Gastroesophageal sphincter (tissue), 4 donors: ENCODE data around the gene KCTD17. TPM values are rescaled to one million over a fixed set of nuclear protein-coding genes. Genes with fewer than 3 reads are reported as not detected.

ENCODE experiments used
- ATAC-seq: fragments of 150-250 bp; one replicate; pipeline ENCODE4 v1.9.1; 2016; ENCODE audit warnings: mild to moderate bottlenecking, moderate library complexity
- H3K27ac ChIP-seq, 4 donors: fragments of 200-600 bp; sonication (generic) in 3 of 4; 1 replicate in 3 of 4; 2 replicates in 1 of 4; pipeline ENCODE4 v1.5.1; 2016 to 2019
- H3K27me3 ChIP-seq: fragments of 200-600 bp; sonication (generic); one replicate; pipeline ENCODE4 v1.5.1; 2019
- H3K36me3 ChIP-seq, 2 donors: fragments of 200-600 bp; sonication (generic); one replicate each; pipeline ENCODE4 v1.5.1; 2019; ENCODE audit warnings: control low read depth in 1 of 2
- H3K4me1 ChIP-seq, 3 donors: fragments of 200-600 bp; sonication (generic); 1 replicate in 2 of 3; 2 replicates in 1 of 3; pipeline ENCODE4 v1.5.1; 2016 to 2019; ENCODE audit warnings: control low read depth in 2 of 3
- H3K4me3 ChIP-seq, 2 donors: fragments of 200-600 bp; sonication (generic); one replicate each; pipeline ENCODE4 v1.5.1; 2019; ENCODE audit warnings: mild to moderate bottlenecking in 1 of 2, moderate library complexity in 1 of 2
- H3K9me3 ChIP-seq, 3 donors: fragments of 200-600 bp; sonication (generic); one replicate each; pipeline ENCODE4 v1.5.1; 2017 to 2019; ENCODE audit warnings: control low read depth in 2 of 3
- EP300 ChIP-seq: sonication (generic); formaldehyde crosslinking; IDR thresholded peaks from one replicate; pipeline ENCODE4 v1.6.1; 2017; ENCODE audit warnings: antibody characterized with exemption, mild to moderate bottlenecking
- POLR2A ChIP-seq, 2 donors: fragments of 450-650 bp; IDR thresholded peaks; one replicate each; pipeline ENCODE4 v1.6.1; 2017; ENCODE audit warnings: antibody characterized with exemption in 2 of 2, mild to moderate bottlenecking in 2 of 2, moderate library complexity in 1 of 2
- POLR2AphosphoS5 ChIP-seq: sonication (generic); formaldehyde crosslinking; IDR thresholded peaks from one replicate; pipeline ENCODE4 v1.6.1; 2017; ENCODE audit warnings: antibody characterized with exemption
- WGBS, 2 donors: methylation state at CpG; one replicate each; pipeline ENCODE4 v1.1.5; 2018; ENCODE audit warnings: low coverage in 1 of 2; 5-methylcytosine and 5-hydroxymethylcytosine counted together
- total RNA-seq, 4 donors: library from RNA; depleted of rRNA; stranded (reverse); fragments of >200 nt; gene quantifications; one replicate each; pipeline ENCODE4 v1.1.0, GENCODE V29; 2016
- TF ChIP-seq, protein P1 (sequence below), 4 experiments: fragments of 200-600 bp in 2 of 4; fragments of 450-650 bp in 2 of 4; sonication (generic) in 1 of 4; IDR thresholded peaks; one replicate each; pipeline ENCODE4 v1.5.1; 2017 to 2019; ENCODE audit warnings: antibody characterized with exemption in 4 of 4, mild to moderate bottlenecking in 2 of 4, moderate library complexity in 2 of 4

The KCTD17 gene
- total RNA-seq, 4 donors from 2014 or later = 23.3 to 33.2 (median 29.3) TPM

DNA sequence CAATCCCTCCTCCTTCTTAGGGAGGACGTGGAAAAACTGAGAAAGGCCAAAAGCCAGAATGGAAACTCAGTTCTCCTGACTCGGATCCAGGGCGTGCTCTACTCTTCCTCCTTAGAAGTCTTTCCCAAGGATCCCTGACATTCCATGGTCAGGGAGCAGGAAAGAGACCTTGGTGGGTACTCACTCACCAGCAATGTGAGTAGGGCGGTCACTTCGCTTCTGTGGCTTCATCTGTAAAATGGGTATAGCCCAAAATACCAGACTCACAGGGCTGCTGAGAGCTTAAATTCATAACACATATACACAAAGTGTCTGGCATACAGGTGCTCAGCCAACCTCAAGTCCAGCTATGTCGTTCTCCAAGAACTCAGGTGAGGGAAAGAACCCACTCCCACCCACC, 629 bp upstream of the KCTD17 start:
- TF ChIP-seq, protein P1, sequence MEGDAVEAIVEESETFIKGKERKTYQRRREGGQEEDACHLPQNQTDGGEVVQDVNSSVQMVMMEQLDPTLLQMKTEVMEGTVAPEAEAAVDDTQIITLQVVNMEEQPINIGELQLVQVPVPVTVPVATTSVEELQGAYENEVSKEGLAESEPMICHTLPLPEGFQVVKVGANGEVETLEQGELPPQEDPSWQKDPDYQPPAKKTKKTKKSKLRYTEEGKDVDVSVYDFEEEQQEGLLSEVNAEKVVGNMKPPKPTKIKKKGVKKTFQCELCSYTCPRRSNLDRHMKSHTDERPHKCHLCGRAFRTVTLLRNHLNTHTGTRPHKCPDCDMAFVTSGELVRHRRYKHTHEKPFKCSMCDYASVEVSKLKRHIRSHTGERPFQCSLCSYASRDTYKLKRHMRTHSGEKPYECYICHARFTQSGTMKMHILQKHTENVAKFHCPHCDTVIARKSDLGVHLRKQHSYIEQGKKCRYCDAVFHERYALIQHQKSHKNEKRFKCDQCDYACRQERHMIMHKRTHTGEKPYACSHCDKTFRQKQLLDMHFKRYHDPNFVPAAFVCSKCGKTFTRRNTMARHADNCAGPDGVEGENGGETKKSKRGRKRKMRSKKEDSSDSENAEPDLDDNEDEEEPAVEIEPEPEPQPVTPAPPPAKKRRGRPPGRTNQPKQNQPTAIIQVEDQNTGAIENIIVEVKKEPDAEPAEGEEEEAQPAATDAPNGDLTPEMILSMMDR (IDR thresholded peaks at IDR 0.05) = no peak
- TF ChIP-seq POLR2A (IDR thresholded peaks at IDR 0.05) (no peak), POLR2AphosphoS5 (no peak), EP300 (no peak)
- peak overlapping the region in 3 of 4 donors; percentile 11 to 65 (median 27) for H3K27ac ChIP-seq
- WGBS, 2 donors = 35 to 100% methylated on average over 2 to 3 of the region's 6 CpGs
- peaks cover 0 to 33% (median 9%) of the 10 kb centered on the region in 3 donors for H3K4me1 ChIP-seq
- no peaks in the 10 kb centered on the region for H3K27me3 ChIP-seq
- no peaks in the 10 kb centered on the region for H3K9me3 ChIP-seq
- peak overlapping the region in 1 of 2 donors; percentile 88 for H3K4me3 ChIP-seq
- ATAC-seq = no peak
- peaks cover 0 to 18% of the 10 kb centered on the region in 2 donors for H3K36me3 ChIP-seq

DNA sequence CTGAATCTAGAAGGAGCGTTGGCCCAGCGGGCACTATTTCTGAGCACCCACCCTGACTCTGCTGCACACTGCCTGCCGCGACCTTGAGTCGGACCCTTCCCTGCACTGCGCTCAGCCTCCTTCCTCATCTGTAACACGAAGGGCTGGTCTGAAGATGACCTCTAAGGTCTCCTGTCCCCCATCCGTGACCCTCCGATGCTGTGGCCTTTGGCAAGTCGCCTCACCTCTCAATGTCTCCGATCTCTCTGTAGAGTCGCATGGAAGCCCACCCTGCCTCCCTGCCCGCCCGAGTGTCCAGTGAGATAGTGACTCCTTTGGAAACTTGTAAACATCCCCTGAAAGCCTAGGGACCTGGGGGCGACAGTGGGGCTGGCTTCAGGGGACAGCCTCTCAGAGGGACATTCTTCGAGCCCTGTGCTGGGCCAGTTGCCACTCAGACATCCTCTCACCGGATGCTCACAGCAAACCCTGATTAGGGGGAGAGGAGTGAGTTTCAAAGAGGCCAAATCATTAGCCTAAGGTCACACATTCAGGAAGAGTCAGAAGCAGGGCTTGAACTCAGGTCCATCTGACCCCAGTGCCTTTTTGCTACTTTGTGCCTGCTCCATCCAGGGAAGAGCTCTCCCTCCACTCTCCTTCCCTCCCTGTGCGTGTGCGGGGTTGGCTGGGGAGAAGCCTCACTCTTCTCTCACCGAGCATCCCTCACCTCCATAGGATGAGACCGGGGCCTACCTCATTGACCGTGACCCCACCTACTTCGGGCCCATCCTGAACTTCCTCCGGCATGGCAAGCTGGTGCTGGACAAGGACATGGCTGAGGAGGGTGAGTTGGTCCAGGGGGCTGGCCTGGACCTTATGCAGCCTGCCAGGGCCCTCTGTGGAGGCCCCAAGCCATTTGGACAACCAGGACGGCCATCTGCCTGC, 1.1 kb downstream of the KCTD17 start:
- H3K9me3 ChIP-seq = no peaks in the 10 kb centered on the region
- TF ChIP-seq POLR2A (IDR thresholded peaks at IDR 0.05) (no peak), POLR2AphosphoS5 (no peak), EP300 (no peak)
- TF ChIP-seq, protein P1 (IDR thresholded peaks at IDR 0.05) = no peak
- WGBS, 2 donors = 40 to 59% methylated on average over 1 to 10 of the region's 25 CpGs
- peak overlapping the region in 1 of 4 donors; percentile 65 for H3K27ac ChIP-seq
- ATAC-seq = no peak
- no peaks in the 10 kb centered on the region for H3K27me3 ChIP-seq
- H3K4me3 ChIP-seq = peak overlapping the region; percentile 65 to 88
- H3K36me3 ChIP-seq = peaks cover 0 to 35% of the 10 kb centered on the region in 2 donors
- peaks cover 0 to 33% (median 9%) of the 10 kb centered on the region in 3 donors for H3K4me1 ChIP-seq

DNA sequence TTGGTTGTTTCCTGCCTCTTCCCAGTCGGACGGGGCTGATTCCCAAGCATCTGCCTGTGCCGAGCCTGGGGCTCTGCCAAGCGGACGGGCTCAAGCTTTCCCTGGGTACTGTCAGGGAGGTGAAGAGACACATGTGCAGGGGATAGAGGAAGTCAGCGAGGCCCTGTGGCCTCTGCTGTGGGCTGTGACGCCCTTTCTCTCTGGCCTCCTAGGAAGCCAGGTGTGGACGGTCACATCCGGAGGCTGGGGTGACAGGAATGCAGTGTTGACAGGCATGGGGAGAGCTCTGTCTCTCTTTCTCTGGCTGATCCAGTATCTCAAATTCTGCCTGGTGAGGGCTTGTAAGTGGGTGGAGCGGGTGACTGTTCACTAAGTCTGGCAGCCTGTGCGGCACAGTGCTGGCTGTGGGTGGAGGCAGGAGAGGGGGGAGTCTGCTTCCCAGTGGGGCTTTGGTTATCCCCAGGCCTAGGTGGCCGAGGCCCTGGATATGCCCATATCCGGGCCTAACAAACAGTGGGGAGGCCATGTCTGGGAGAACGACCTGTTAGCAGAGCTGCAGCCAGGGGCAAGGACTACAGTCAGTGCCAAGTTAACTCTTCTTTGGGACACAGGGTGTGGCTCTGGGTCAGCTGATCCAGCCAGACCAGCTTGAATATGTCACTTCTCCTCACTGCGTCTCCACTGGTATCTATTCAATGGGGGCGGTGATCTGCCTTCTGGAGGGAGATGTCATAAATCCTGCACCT, 1.9 kb downstream of the KCTD17 start:
- no peaks in the 10 kb centered on the region for H3K27me3 ChIP-seq
- 100% methylated on average over 2 of the region's 16 CpGs; no CpG with 5 or more reads in 1 of the 2 donors for WGBS, 2 donors
- H3K4me3 ChIP-seq = no peak overlapping the region
- peaks cover 0 to 33% (median 9%) of the 10 kb centered on the region in 3 donors for H3K4me1 ChIP-seq
- H3K36me3 ChIP-seq = peaks cover 0 to 44% of the 10 kb centered on the region in 2 donors
- TF ChIP-seq, protein P1 (IDR thresholded peaks at IDR 0.05) = no peak
- TF ChIP-seq POLR2AphosphoS5 = no peak
- TF ChIP-seq EP300 = no peak
- no peak for TF ChIP-seq POLR2A (IDR thresholded peaks at IDR 0.05)
- no peaks in the 10 kb centered on the region for H3K9me3 ChIP-seq
- H3K27ac ChIP-seq = peak overlapping the region in 1 of 4 donors; percentile 65
- no peak for ATAC-seq

DNA sequence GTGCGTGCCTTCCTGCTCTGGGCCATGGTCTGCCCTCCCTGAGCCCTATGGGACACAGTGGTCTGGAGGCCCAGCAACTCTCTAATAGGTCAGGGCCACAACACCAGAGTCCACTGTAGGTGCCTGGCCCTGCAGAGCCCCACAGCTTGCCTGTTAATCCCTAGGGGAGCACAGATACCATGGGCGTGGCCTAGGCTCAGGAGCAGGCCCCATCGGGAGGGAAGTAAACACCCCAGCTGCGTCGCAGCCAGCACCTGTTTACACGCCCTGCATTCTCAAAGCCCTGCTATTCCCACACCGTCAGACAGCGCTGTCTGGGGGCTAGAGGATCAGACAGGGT, 2.5 kb downstream of the KCTD17 start:
- ATAC-seq = no peak
- H3K4me1 ChIP-seq = peaks cover 0 to 33% (median 9%) of the 10 kb centered on the region in 3 donors
- H3K27ac ChIP-seq = no peak overlapping the region
- TF ChIP-seq POLR2AphosphoS5 = no peak
- H3K9me3 ChIP-seq = no peaks in the 10 kb centered on the region
- WGBS, 2 donors = no CpG with 5 or more reads among the region's 8 CpGs
- peaks cover 0 to 49% of the 10 kb centered on the region in 2 donors for H3K36me3 ChIP-seq
- no peak overlapping the region for H3K4me3 ChIP-seq
- no peaks in the 10 kb centered on the region for H3K27me3 ChIP-seq

DNA sequence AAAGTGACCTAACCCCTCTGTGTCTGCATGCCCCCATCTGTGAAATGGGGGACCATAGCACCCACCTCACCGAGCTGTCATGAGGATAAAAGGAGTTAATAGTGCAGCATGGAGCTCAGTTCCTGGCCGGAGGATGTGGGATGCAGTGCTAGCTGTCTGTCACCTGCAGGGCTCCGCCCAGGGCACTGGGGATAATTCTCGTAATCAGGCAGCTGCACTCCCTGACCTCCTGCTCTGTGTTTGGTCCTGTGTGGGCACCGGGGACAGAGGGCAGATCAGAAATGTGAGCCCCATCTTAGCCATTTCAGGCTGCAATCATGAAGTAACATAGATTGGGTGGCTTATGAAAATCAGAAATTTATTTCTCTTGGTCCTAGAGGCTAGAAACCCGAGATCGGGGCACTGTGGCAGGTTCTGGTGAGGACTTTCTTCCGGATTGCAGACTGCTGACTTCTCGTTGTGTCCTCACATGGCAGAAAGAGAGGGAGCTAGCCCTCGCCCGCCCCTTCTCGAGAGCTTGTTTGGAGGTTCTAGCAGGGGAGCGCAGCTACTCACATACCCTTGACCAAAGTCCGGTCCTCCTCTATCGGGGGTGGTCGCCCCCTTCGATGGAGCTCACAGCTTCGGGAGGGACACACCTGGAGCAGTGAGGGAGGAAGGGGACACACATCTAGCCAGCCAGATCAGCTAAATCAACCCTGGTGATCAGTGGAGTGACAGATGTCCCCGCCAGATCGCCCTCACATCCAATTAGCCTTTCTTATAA, 3.2 kb downstream of the KCTD17 start:
- Histone ChIP-seq H3K36me3 (peaks cover 0 to 57% of the 10 kb centered on the region in 2 donors), H3K4me1 (peaks cover 0 to 33% (median 9%) of the 10 kb centered on the region in 3 donors), H3K4me3 (no peak overlapping the region), H3K9me3 (no peaks in the 10 kb centered on the region), H3K27ac (no peak overlapping the region), H3K27me3 (no peaks in the 10 kb centered on the region)
- TF ChIP-seq POLR2A (IDR thresholded peaks at IDR 0.05) = no peak
- no peak for TF ChIP-seq POLR2AphosphoS5
- TF ChIP-seq, protein P1 (IDR thresholded peaks at IDR 0.05) = no peak
- no peak for TF ChIP-seq EP300
- WGBS, 2 donors = 92 to 98% methylated on average over 8 to 10 of the region's 20 CpGs
- ATAC-seq = no peak
